MM.1S (cell line): Measurements from ENCODE around the gene TTLL3.

Source experiments
- EZH2 ChIP-seq: fragments of 300-600 bp; sonication (generic); optimal IDR thresholded peaks from 2 replicates; pipeline ENCODE3; 2017; ENCODE audit warnings: low read depth, mild to moderate bottlenecking, antibody characterized with exemption, low read length, mixed read lengths
- EZH2phosphoT487 ChIP-seq: fragments of 300-600 bp; sonication (generic); IDR thresholded peaks from 2 replicates; pipeline ENCODE4 v1.6.1; 2018; ENCODE audit warnings: antibody characterized with exemption, low read length
- TF ChIP-seq, protein P1 (sequence below): fragments of 300-600 bp; sonication (generic); IDR thresholded peaks from 2 replicates; pipeline ENCODE4 v1.5.1; 2016; ENCODE audit warnings: antibody characterized with exemption, low read length, mixed read lengths

GRCh38 chr3:9818666-9819335, 8.7 kb downstream of the TTLL3 start:
- TF ChIP-seq, protein P1, sequence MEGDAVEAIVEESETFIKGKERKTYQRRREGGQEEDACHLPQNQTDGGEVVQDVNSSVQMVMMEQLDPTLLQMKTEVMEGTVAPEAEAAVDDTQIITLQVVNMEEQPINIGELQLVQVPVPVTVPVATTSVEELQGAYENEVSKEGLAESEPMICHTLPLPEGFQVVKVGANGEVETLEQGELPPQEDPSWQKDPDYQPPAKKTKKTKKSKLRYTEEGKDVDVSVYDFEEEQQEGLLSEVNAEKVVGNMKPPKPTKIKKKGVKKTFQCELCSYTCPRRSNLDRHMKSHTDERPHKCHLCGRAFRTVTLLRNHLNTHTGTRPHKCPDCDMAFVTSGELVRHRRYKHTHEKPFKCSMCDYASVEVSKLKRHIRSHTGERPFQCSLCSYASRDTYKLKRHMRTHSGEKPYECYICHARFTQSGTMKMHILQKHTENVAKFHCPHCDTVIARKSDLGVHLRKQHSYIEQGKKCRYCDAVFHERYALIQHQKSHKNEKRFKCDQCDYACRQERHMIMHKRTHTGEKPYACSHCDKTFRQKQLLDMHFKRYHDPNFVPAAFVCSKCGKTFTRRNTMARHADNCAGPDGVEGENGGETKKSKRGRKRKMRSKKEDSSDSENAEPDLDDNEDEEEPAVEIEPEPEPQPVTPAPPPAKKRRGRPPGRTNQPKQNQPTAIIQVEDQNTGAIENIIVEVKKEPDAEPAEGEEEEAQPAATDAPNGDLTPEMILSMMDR = no peak
- no peak for TF ChIP-seq EZH2
- TF ChIP-seq EZH2phosphoT487 = no peak
